ENCODE data around the gene CCDC50. TPM values are rescaled to one million over a fixed set of nuclear protein-coding genes. Genes with fewer than 3 reads are reported as not detected.

CCDC50 gene
- total RNA-seq, 1 experiment from 2014 or later, result 124 TPM

DNA sequence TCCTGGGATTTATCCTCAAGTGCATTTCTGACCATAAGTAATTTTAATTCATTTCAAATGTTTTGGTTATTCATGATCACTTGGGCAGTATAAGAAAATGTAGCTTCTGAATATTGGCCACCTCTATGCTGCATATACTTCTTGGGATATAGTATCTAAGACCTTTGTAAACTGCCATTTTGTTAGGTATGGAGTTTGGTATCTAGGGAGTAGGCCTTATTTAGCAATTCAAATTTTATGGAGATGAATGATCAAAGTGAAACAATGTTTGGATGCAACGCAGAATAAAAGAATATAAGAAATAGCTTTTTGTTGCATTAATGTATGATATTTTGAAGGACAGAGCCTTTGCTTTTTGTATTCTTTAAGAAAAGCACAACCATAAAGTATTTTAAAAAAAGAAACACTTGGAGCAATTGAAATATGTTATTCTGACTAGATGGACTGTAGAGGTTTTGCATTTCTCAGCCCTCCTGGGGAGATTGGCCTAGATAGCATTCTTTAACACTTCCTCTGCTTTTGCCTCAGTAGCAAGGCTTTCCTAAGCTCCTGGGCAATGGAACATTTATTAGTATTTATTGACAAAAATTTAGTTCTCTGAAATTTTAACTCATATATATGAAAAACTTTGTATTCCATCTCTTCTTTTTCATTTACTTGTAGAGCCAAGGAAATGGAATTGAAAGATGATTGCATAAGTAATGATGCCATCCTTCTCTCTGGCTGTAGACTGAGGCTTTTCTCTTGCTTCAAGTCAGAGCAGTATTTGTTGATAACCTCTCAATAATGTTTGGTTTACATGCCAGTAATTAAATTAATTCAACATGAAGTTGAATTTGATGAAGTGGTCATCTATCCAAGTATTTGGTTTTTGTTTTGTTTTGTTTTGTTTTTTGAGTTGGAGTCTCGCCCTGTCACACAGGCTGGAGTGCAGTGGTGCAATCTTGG, 62.9 kb downstream of the CCDC50 start:
- in situ Hi-C loops (cut with HindIII; ENCODE audit: low pct_unique_long_range_greater_than_20kb, low sequenced_read_pairs), result no loop called here
- no peak for DNase-seq (ENCODE audit: low read depth, low spot score)

- in situ Hi-C loops (cut with HindIII; ENCODE audit: low pct_unique_long_range_greater_than_20kb, low sequenced_read_pairs), result no loop called here
- DNase-seq (ENCODE audit: low read depth, low spot score), result no peak
Observed at GRCh38 chr3:191393146-191393545, 64.0 kb downstream of the CCDC50 start.

GRCh38 chr3:191397771-191398170, 68.6 kb downstream of the CCDC50 start:
- peak; percentile 37 for DNase-seq (ENCODE audit: low read depth, low spot score)
- in situ Hi-C loops (cut with HindIII; ENCODE audit: low pct_unique_long_range_greater_than_20kb, low sequenced_read_pairs), result no loop called here

- in situ Hi-C loops (cut with HindIII; ENCODE audit: low pct_unique_long_range_greater_than_20kb, low sequenced_read_pairs), result no loop called here
Observed at GRCh38 chr3:191398607-191399006, 69.4 kb downstream of the CCDC50 start.

GRCh38 chr3:191399918-191400317, 70.7 kb downstream of the CCDC50 start:
- in situ Hi-C loops (cut with HindIII; ENCODE audit: low pct_unique_long_range_greater_than_20kb, low sequenced_read_pairs), result no loop called here
- DNase-seq (ENCODE audit: low read depth, low spot score), result no peak

More at GRCh38 chr3:191398607-191399006, 69.4 kb downstream of the CCDC50 start:
- DNase-seq (ENCODE audit: low read depth, low spot score), result no peak

- no peak for DNase-seq (ENCODE audit: low read depth, low spot score)
Observed at GRCh38 chr3:191401775-191402357, 72.7 kb downstream of the CCDC50 start.

DNA sequence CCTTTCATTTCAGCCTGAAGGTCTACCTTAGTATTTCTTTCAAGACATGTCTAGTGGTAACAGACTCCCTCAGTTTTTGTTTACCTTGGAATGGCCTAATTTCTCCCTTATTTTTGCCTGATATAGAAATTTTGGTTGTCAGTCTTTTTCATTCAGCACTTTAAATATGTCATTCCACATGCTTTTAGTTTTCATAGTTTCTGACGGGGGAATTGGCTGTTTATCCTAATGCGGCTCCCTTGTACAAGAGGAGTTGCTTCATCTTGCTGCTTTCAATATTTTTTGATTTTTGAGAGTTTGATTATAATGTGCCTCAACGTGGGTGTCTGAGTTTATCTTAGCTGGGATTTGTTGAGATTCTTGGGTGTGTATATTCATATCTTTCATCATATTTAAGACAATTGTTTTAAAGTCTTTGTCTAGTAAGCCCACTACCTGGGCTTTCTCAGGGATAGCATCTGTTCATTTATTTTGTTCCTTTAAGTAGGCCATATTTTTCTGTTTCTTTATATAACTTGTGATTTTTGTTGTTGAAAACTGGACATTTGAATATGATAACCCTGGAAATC, 80.7 kb downstream of the CCDC50 start:
- in situ Hi-C loops (cut with HindIII; ENCODE audit: low pct_unique_long_range_greater_than_20kb, low sequenced_read_pairs), result no loop called here

More at GRCh38 chr3:191401775-191402357, 72.7 kb downstream of the CCDC50 start:
- in situ Hi-C loops (cut with HindIII; ENCODE audit: low pct_unique_long_range_greater_than_20kb, low sequenced_read_pairs), result no loop called here

DNA sequence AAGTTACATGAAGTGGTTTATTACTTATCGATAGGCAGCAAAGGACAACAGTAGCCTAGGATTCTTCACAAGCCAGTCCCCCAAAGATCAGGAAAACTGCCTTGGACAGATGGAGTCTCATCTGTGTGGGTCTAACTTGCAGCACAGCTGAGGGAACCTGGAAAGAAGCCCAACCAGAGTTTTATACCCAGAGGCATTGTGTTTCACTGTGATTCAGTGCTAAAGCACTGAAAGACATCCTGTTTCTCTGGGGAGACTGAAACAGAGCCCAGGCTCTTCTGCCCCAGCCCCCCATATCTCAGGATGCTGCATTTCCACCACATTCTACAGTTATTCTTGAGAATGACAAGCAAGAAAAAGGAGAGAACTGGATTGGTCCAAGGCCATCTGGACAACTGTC, 83.6 kb downstream of the CCDC50 start:
- in situ Hi-C loops (cut with HindIII; ENCODE audit: low pct_unique_long_range_greater_than_20kb, low sequenced_read_pairs), result no loop called here
- DNase-seq (ENCODE audit: low read depth, low spot score), result no peak

More for the DNA sequence above, 80.7 kb downstream of the CCDC50 start:
- no peak for DNase-seq (ENCODE audit: low read depth, low spot score)

- DNase-seq (ENCODE audit: low read depth, low spot score), result no peak
- in situ Hi-C loops (cut with HindIII; ENCODE audit: low pct_unique_long_range_greater_than_20kb, low sequenced_read_pairs), result no loop called here
Observed at GRCh38 chr3:191414286-191414685, 85.1 kb downstream of the CCDC50 start.

DNA sequence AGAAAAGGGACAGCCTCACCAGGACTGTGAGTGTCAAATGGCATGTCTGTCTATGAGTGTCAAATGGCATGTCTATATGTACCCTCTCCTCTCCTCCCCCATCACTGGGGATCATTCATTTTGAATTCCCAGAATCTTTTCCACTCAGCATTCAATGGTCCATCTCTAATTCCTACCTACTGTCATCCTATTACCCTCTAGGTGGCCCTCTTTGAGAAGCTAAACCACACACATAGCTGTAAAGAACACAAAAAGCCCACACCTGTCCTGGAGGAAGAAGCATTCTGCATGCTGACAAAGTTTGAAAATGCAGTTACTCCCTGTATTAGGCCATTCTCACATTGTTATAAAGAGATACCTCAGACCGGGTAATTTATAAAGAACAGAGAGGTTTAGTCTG, 85.5 kb downstream of the CCDC50 start:
- no peak for DNase-seq (ENCODE audit: low read depth, low spot score)
- in situ Hi-C loops (cut with HindIII; ENCODE audit: low pct_unique_long_range_greater_than_20kb, low sequenced_read_pairs), result no loop called here

DNA sequence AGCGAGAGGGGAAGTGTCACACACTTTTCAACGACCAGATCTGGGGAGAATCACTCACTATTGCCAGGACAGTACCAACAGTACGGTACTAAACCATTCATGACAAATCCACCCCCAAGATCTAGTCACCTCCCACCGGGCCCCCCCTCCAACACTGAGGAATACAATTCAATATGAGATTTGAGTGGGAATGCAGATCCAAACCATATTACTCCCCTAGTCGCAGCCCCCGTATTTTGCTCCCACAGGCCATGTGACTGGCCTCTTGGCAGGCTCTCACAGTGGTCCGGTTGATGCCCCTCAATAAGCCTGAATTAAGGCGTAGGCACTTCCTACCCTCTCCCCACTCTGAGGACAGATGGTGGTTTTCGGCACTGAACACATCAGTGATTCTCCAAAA, 86.4 kb downstream of the CCDC50 start:
- in situ Hi-C loops (cut with HindIII; ENCODE audit: low pct_unique_long_range_greater_than_20kb, low sequenced_read_pairs), result no loop called here
- no peak for DNase-seq (ENCODE audit: low read depth, low spot score)

- no peak for DNase-seq (ENCODE audit: low read depth, low spot score)
- in situ Hi-C loops (cut with HindIII; ENCODE audit: low pct_unique_long_range_greater_than_20kb, low sequenced_read_pairs), result no loop called here
Observed at GRCh38 chr3:191417457-191417729, 88.2 kb downstream of the CCDC50 start.

GRCh38 chr3:191420771-191421170, 91.6 kb downstream of the CCDC50 start:
- in situ Hi-C loops (cut with HindIII; ENCODE audit: low pct_unique_long_range_greater_than_20kb, low sequenced_read_pairs), result no loop called here
- no peak for DNase-seq (ENCODE audit: low read depth, low spot score)

GRCh38 chr3:191424881-191425280, 95.7 kb downstream of the CCDC50 start:
- DNase-seq (ENCODE audit: low read depth, low spot score), result no peak
- in situ Hi-C loops (cut with HindIII; ENCODE audit: low pct_unique_long_range_greater_than_20kb, low sequenced_read_pairs), result no loop called here

- in situ Hi-C loops (cut with HindIII; ENCODE audit: low pct_unique_long_range_greater_than_20kb, low sequenced_read_pairs), result no loop called here
- peak; percentile 74 for DNase-seq (ENCODE audit: low read depth, low spot score)
Observed at GRCh38 chr3:191425322-191425734, 96.1 kb downstream of the CCDC50 start.

DNA sequence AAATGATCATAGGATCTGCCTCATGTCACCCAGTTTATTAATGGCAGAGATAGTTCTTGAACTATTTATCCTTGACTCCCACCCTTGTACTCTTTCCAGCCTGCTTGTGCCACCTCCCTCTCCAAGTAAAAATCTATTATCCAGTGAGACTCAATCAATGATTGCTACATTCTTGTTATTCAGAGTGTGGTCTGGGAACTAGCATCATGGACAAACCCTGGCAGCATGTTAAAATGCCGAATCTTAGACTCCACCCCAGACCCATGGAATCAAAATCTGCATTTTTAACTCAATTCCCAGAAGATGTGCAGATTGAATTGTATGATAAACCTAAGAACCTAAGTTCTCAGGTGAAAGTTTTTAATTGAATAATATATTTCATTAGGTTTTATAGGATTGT, 97.1 kb downstream of the CCDC50 start:
- in situ Hi-C loops (cut with HindIII; ENCODE audit: low pct_unique_long_range_greater_than_20kb, low sequenced_read_pairs), result no loop called here
- no peak for DNase-seq (ENCODE audit: low read depth, low spot score)

DNA sequence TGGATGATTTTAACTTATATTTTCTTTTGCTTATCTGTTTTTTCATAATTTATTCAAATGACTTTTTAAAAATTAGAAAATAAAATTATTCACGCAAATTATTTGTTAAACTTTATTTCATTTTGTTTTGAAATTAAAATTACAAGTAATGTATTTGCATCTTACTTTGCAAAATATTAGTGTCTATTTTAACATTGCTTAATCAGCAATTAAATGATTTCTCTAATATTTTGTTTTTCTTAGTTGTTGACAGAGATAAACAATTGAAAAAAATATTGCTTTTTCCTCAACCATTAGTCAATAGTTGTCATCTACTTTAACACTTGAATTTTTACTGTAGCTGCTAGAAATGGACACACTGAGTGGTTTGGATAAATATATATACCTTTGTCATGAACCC, 99.0 kb downstream of the CCDC50 start:
- DNase-seq (ENCODE audit: low read depth, low spot score), result no peak
- in situ Hi-C loops (cut with HindIII; ENCODE audit: low pct_unique_long_range_greater_than_20kb, low sequenced_read_pairs), result no loop called here

- no peak for DNase-seq (ENCODE audit: low read depth, low spot score)
- in situ Hi-C loops (cut with HindIII; ENCODE audit: low pct_unique_long_range_greater_than_20kb, low sequenced_read_pairs), result no loop called here
Observed at GRCh38 chr3:191430103-191430502, 100.9 kb downstream of the CCDC50 start.
